Activated naive CD8-positive, alpha-beta T cell treated with anti-CD3 and anti-CD28 coated beads, Interleukin-2, amount 10 ng/mL, durations not matched to agents 7 days and 5 days (primary cell): Measurements from ENCODE around the gene MAN1C1. TPM values are rescaled to one million over a fixed set of nuclear protein-coding genes. Genes with fewer than 3 reads are reported as not detected.
"Not testable (repeated sequence)": the region's sequence is repeated elsewhere in the genome, so short reads cannot be mapped to it uniquely, and the experiment has no call there.

ENCODE experiments used
- ATAC-seq: fragments of 150-1000 bp; cut with Tn5 transposase; one replicate; pipeline ENCODE4 v1.10.0; 2021; ENCODE audit warnings: low read depth, moderate library complexity
- POLR2A ChIA-PET: fragments of 350-600 bp; sonication (Branson Sonifier 250); formaldehyde crosslinking; loops from one replicate; lab custom pipeline; 2021; ENCODE audit warnings: antibody characterized with exemption; lab: Charles Lee
- DNase-seq: peaks from one replicate; pipeline ENCODE4 v3.0.0; 2021
- H3K27ac Mint-ChIP-seq: one replicate; pipeline ENCODE4 v1.8.0; 2022; ENCODE audit warnings: mild to moderate bottlenecking, mixed read lengths
- H3K27me3 Mint-ChIP-seq: one replicate; pipeline ENCODE4 v1.8.0; 2022; ENCODE audit warnings: mild to moderate bottlenecking, moderate library complexity, mixed read lengths
- H3K36me3 Mint-ChIP-seq: one replicate; pipeline ENCODE4 v1.8.0; 2021; ENCODE audit warnings: mild to moderate bottlenecking, mixed read lengths
- H3K4me1 Mint-ChIP-seq: one replicate; pipeline ENCODE4 v1.8.0; 2021; ENCODE audit warnings: mixed read lengths
- H3K4me3 Mint-ChIP-seq: one replicate; pipeline ENCODE4 v1.8.0; 2022; ENCODE audit warnings: mild to moderate bottlenecking, moderate library complexity, mixed read lengths
- H3K9me3 Mint-ChIP-seq: one replicate; pipeline ENCODE4 v1.8.0; 2021; ENCODE audit warnings: mixed read lengths
- total RNA-seq, 2 experiments: library from RNA; stranded (reverse); gene quantifications; one replicate each; pipeline ENCODE4 v1.2.3, GENCODE V29; 2021

MAN1C1 gene
- total RNA-seq, 2 experiments from 2014 or later = 20.5 to 20.9 TPM

GRCh38 chr1:25575191-25575590 lies 41.4 kb upstream of the MAN1C1 start:
- H3K27ac Mint-ChIP-seq = no peak overlapping the region
- H3K36me3 Mint-ChIP-seq = no peaks in the 10 kb centered on the region
- POLR2A ChIA-PET = no interaction called here
- ATAC-seq (no peak), DNase-seq (no peak)
- H3K4me1 Mint-ChIP-seq = peaks cover 4% of the 10 kb centered on the region
- no peaks in the 10 kb centered on the region for H3K9me3 Mint-ChIP-seq
- no peak overlapping the region for H3K4me3 Mint-ChIP-seq
- H3K27me3 Mint-ChIP-seq = no peaks in the 10 kb centered on the region

DNA sequence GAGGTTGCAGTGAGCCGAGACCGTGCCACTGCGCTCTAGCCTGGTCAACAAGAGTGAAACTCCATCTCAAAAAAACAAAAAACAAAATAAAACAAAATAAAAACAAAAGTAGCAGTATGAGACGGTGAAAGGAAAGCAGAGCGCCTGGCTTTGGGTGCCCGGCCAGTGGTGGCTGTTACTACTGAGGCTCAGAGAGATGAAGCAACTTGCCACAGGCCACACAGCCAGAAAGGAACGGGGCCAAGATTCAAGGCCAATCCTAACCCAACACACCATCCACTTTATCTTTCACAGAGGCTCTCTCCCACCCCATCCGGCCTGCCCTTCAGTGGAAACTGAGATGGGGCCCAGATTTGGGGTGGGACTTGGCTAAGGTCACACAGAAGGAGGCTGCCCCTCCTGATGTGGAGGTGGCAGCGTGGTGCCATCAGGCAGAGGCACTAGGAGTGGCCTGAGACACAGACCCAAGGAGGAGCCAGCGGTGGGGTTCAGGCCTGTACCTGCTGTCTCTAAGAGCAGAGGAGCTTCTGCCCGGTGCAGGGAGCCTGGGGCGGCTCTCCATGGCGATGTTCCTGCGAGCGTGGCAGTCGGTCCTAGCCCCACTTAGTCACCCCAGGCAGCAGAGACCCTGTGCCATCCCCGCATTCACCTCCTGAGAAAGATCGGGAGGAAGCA lies 40.0 kb upstream of the MAN1C1 start:
- Mint-ChIP-seq H3K27ac (no peak overlapping the region), H3K4me1 (peaks cover 4% of the 10 kb centered on the region), H3K9me3 (no peaks in the 10 kb centered on the region), H3K36me3 (no peaks in the 10 kb centered on the region), H3K27me3 (no peaks in the 10 kb centered on the region), H3K4me3 (no peak overlapping the region)
- POLR2A ChIA-PET = interaction anchor here (0.9 kb wide), 1 partner anchor 18 kb away, joined by 3 read pairs; no protein-coding TSS in a partner anchor
- ATAC-seq (no peak), DNase-seq (no peak)

- H3K9me3 Mint-ChIP-seq = no peaks in the 10 kb centered on the region
- POLR2A ChIA-PET = interaction anchor here (0.9 kb wide), 1 partner anchor 18 kb away, joined by 3 read pairs; no protein-coding TSS in a partner anchor
- H3K27me3 Mint-ChIP-seq = no peaks in the 10 kb centered on the region
- H3K4me3 Mint-ChIP-seq = no peak overlapping the region
- ATAC-seq (no peak), DNase-seq (no peak)
- H3K4me1 Mint-ChIP-seq = peaks cover 4% of the 10 kb centered on the region
- H3K27ac Mint-ChIP-seq = no peak overlapping the region
- no peaks in the 10 kb centered on the region for H3K36me3 Mint-ChIP-seq
Observed at GRCh38 chr1:25577134-25577920, 39.3 kb upstream of the MAN1C1 start.

- Mint-ChIP-seq H3K4me3 (no peak overlapping the region), H3K9me3 (no peaks in the 10 kb centered on the region), H3K36me3 (no peaks in the 10 kb centered on the region), H3K4me1 (peaks cover 1% of the 10 kb centered on the region), H3K27ac (no peak overlapping the region), H3K27me3 (peaks cover 3% of the 10 kb centered on the region)
- POLR2A ChIA-PET = interaction anchor here (0.8 kb wide), 1 partner anchor 14 kb away, joined by 3 read pairs; no protein-coding TSS in a partner anchor
- ATAC-seq (no peak), DNase-seq (no peak)
Observed at GRCh38 chr1:25579292-25580252, 37.0 kb upstream of the MAN1C1 start.

- Mint-ChIP-seq H3K27me3 (peaks cover 3% of the 10 kb centered on the region), H3K36me3 (no peaks in the 10 kb centered on the region), H3K27ac (no peak overlapping the region), H3K9me3 (no peaks in the 10 kb centered on the region), H3K4me1 (peaks cover 4% of the 10 kb centered on the region), H3K4me3 (no peak overlapping the region)
- POLR2A ChIA-PET = no interaction called here
- ATAC-seq (no peak), DNase-seq (no peak)
Observed at GRCh38 chr1:25580927-25581326, 35.7 kb upstream of the MAN1C1 start.

DNA sequence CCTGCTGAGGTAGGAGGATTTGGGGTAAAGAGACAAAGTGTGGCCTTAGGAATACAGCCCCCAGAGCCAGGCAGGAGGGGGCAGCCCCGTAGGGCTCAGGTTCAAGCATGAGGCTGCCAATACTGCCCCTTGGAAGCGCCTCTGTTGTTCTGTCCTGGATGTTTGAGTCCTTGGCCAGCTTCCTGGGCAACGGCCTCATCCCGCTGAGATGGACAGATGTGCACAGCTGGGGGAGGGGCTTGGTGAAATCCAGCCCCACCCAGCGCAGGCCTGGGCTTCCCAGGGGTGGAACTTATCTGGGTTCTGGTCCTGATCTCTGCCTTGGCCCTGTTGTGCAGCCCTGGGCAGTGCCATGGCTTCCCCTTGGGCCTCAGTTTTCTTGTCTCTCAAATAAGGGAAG lies 34.8 kb upstream of the MAN1C1 start:
- Mint-ChIP-seq H3K36me3 (no peaks in the 10 kb centered on the region), H3K4me3 (no peak overlapping the region), H3K27ac (no peak overlapping the region), H3K9me3 (no peaks in the 10 kb centered on the region), H3K4me1 (peaks cover 4% of the 10 kb centered on the region), H3K27me3 (peaks cover 3% of the 10 kb centered on the region)
- POLR2A ChIA-PET = no interaction called here
- ATAC-seq (no peak), DNase-seq (no peak)

DNA sequence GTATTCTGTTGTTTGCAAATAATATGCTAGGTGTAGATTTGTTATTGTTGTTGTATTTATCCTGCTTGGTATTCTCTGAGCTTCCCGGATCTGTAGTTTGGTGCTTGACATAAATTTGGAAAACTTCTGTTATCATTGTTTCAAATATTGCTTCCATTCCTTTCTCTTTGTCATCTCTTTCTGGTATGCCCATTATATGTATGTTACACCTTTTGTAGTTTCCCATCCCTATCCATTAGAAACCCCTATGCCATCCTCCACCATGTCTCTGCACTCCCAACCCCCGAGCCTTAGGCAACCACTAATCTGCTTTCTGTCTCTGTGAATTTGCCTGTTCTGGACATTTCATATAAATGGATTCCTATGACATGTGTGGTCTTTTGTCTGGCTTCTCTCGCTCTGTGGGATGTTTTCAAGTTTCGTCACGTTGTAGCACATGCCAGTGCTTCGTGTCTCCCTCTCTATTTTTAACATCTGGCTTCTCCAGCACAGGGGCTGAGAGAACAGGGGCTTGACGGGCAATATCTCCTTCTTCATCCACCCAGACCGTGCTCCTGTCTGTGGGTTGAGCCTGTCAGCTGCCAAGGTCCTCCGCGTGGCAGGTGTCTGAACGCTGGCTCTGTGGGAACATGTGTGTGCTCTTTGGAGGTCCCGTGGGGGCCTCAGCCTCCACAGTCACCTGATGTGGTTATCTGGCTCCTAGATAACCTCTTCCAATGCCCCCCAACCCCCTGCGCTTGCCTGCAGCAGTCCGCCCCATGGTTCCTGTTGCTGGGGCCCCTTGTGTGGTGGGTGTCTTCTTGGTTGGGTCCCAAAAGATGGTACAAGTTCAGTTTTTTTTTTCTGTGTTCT lies 32.8 kb upstream of the MAN1C1 start:
- POLR2A ChIA-PET = no interaction called here
- Mint-ChIP-seq H3K4me1 (peaks cover 3% of the 10 kb centered on the region), H3K36me3 (no peaks in the 10 kb centered on the region), H3K27ac (no peak overlapping the region), H3K9me3 (no peaks in the 10 kb centered on the region), H3K27me3 (peaks cover 3% of the 10 kb centered on the region), H3K4me3 (no peak overlapping the region)
- no peak for ATAC-seq
- DNase-seq = no peak

GRCh38 chr1:25586181-25586588 lies 30.4 kb upstream of the MAN1C1 start:
- POLR2A ChIA-PET = no interaction called here
- no peak overlapping the region for H3K4me3 Mint-ChIP-seq

GRCh38 chr1:25587290-25587689 lies 29.3 kb upstream of the MAN1C1 start:
- H3K4me1 Mint-ChIP-seq = peaks cover 4% of the 10 kb centered on the region
- POLR2A ChIA-PET = no interaction called here
- ATAC-seq = no peak

More at GRCh38 chr1:25586181-25586588, 30.4 kb upstream of the MAN1C1 start:
- H3K9me3 Mint-ChIP-seq = no peaks in the 10 kb centered on the region
- H3K27me3 Mint-ChIP-seq = peaks cover 3% of the 10 kb centered on the region
- H3K4me1 Mint-ChIP-seq = peaks cover 4% of the 10 kb centered on the region
- no peak overlapping the region for H3K27ac Mint-ChIP-seq
- DNase-seq (no peak), ATAC-seq (no peak)
- no peaks in the 10 kb centered on the region for H3K36me3 Mint-ChIP-seq

DNA sequence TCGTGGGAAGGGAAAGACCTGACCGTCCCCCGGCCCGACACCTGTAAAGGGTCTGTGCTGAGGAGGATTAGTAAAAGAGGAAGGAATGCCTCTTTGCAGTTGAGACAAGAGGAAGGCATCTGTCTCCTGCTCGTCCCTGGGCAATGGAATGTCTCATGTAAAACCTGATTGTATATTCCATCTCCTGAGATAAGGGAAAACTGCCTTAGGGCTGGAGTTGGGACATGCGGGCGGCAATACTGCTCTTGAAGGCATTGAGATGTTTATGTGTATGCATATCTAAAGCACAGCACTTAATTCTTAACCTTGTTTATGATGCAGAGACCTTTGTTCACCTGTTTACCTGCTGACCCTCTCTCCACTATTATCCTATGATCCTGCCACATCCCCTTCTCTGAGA lies 28.4 kb upstream of the MAN1C1 start:
- H3K4me3 Mint-ChIP-seq, H3K27me3 Mint-ChIP-seq, H3K27ac Mint-ChIP-seq, H3K4me1 Mint-ChIP-seq, H3K9me3 Mint-ChIP-seq, DNase-seq, POLR2A ChIA-PET, H3K36me3 Mint-ChIP-seq, ATAC-seq: not testable (repeated sequence)

More at GRCh38 chr1:25587290-25587689, 29.3 kb upstream of the MAN1C1 start:
- H3K4me3 Mint-ChIP-seq = no peak overlapping the region
- H3K27ac Mint-ChIP-seq = no peak overlapping the region
- DNase-seq = no peak
- H3K36me3 Mint-ChIP-seq = no peaks in the 10 kb centered on the region
- peaks cover 3% of the 10 kb centered on the region for H3K27me3 Mint-ChIP-seq
- H3K9me3 Mint-ChIP-seq = no peaks in the 10 kb centered on the region

DNA sequence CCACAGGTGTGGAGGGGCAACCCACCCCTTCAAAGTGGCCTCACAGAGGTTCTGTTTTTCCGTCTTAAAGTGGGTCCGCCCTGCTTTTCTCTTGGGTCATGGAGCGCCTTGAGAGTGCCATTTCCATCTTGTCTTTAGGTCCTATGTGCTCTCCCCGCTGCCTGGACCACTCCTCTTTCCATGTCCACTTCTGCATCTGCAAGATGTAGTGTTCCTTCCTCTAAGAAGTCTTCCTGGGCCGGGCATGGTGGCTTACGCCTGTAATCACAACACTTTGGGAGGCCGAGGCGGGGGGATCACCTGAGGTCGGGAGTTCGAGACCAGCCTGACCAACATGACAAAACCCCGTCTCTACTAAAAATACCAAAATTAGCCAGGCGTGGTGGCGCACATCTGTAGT lies 27.8 kb upstream of the MAN1C1 start:
- POLR2A ChIA-PET, H3K36me3 Mint-ChIP-seq, DNase-seq, H3K4me3 Mint-ChIP-seq, H3K9me3 Mint-ChIP-seq, H3K27ac Mint-ChIP-seq, ATAC-seq, H3K4me1 Mint-ChIP-seq, H3K27me3 Mint-ChIP-seq: not testable (repeated sequence)

DNA sequence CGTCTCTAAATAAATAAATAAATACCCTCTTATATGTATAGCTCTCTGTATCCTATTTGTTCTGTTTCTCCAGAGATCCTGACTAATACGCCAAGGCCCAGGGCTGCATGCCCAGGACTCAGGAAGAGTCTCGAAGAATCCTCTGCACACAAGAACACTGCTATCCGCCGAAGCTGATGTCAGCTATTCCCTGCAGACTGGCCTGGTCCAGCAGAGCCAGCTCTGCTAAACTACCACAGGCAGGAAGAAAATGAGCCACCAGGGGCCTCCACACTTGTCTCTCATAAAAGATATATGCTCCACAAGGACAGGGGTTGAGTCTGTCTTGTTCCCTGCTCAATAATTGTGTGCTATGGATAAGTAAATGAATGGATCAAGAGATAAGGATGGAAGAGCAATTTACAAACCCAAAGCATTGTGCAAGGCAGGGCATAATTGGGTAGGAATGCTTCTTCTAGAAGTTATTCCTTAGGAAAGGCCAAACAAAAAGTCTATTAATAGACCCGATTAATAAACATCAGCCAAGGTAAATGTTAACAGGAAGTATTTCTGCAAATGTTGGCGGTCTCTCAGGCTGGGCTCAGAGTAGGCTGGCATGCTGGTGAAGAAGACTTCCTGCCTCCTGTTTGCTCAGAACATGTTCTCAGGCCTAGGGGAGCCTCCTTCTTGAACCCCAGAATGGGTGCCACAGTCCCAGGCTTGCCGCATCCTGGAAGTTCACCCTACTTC lies 26.3 kb upstream of the MAN1C1 start:
- peaks cover 4% of the 10 kb centered on the region for H3K27me3 Mint-ChIP-seq
- peaks cover 2% of the 10 kb centered on the region for H3K4me1 Mint-ChIP-seq
- no peaks in the 10 kb centered on the region for H3K9me3 Mint-ChIP-seq
- H3K36me3 Mint-ChIP-seq = no peaks in the 10 kb centered on the region
- POLR2A ChIA-PET = no interaction called here
- DNase-seq (no peak), ATAC-seq (no peak)
- H3K27ac Mint-ChIP-seq = no peak overlapping the region
- no peak overlapping the region for H3K4me3 Mint-ChIP-seq
